B cell (primary cell): ENCODE data around the gene PDGFC.

Experiments used
- CTCF ChIP-seq: fragments of 200-600 bp; IDR thresholded peaks from one replicate; pipeline ENCODE4 v1.8.0; 2022; ENCODE audit warnings: antibody characterized with exemption, mild to moderate bottlenecking
- EZH2 ChIP-seq: IDR thresholded peaks from 2 replicates; pipeline ENCODE4 v1.6.1; 2012; ENCODE audit warnings: borderline replicate concordance, low read depth, mild to moderate bottlenecking, moderate library complexity, low read length; ENCODE audit not compliant: insufficient read depth, poor library complexity, severe bottlenecking

GRCh38 chr4:156775813-156776212, 195.8 kb downstream of the PDGFC start:
- no peak for TF ChIP-seq CTCF
- TF ChIP-seq EZH2 = no peak
